A549 treated with ZK216348 at 1 μM for 4 hours (cell line): ENCODE measurements around the gene VGLL3. TPM values are rescaled to one million over a fixed set of nuclear protein-coding genes. Genes with fewer than 3 reads are reported as not detected.

Source experiments
- total RNA-seq: library from RNA; stranded (reverse); fragments of 200-300 nt; extraction: Qiagen RNA extraction; gene quantifications from 5 replicates; pipeline ENCODE4 v1.2.3, GENCODE V29; 2022; ENCODE audit warnings: low read depth

VGLL3 gene
- total RNA-seq, result 4.4 to 15.5 TPM (median 8.1 TPM) in 5 replicates

GRCh38 chr3:86990734-86991481 lies at the start of gene VGLL3:
VGLL3 (minus strand) TSS chr3:86991149; CDS start chr3:86990743, 406 bp downstream.

Other genes starting within 250 kb of the VGLL3 start
- 86.1 to 112 TPM (median 102 TPM) in 5 replicates for gene CHMP2B, start 236.2 kb upstream of the VGLL3 start, total RNA-seq